Natural killer cell treated with Interleukin-12 subunit alpha and Interleukin-12 subunit beta and Interleukin-15 and Interleukin-18, amount 100 ng/mL, for 72 hours (primary cell): ENCODE results near the gene FGFR3. TPM values are rescaled to one million over a fixed set of nuclear protein-coding genes. Genes with fewer than 3 reads are reported as not detected.

ENCODE experiments used
- ATAC-seq, 2 donors: fragments of 150-1000 bp; cut with Tn5 transposase in 1 of 2; sonication (Bioruptor Pico), chemical (Tn5 transposase) in 1 of 2; 2 replicates each; pipeline ENCODE4 v1.10.0; 2021
- DNase-seq: peaks from one replicate; pipeline ENCODE4 v3.0.0; 2022; ENCODE audit warnings: low spot score
- H3K27ac Mint-ChIP-seq, 2 donors: 1 replicate in 1 of 2; 2 replicates in 1 of 2; pipeline ENCODE4 v1.8.0; 2022; ENCODE audit warnings: mixed read lengths in 2 of 2, mild to moderate bottlenecking in 1 of 2, moderate library complexity in 1 of 2
- H3K27me3 Mint-ChIP-seq, 2 donors: 1 replicate in 1 of 2; 2 replicates in 1 of 2; pipeline ENCODE4 v1.8.0; 2022; ENCODE audit warnings: mixed read lengths in 2 of 2
- H3K36me3 Mint-ChIP-seq: one replicate; pipeline ENCODE4 v1.8.0; 2022; ENCODE audit warnings: mixed read lengths
- H3K4me1 Mint-ChIP-seq, 2 donors: 1 replicate in 1 of 2; 2 replicates in 1 of 2; pipeline ENCODE4 v1.8.0; 2022; ENCODE audit warnings: low read depth in 2 of 2, mixed read lengths in 2 of 2, mild to moderate bottlenecking in 1 of 2
- H3K4me3 Mint-ChIP-seq: one replicate; pipeline ENCODE4 v1.8.0; 2022; ENCODE audit warnings: mixed read lengths
- H3K9me3 Mint-ChIP-seq: 2 replicates; pipeline ENCODE4 v1.8.0; 2022; ENCODE audit warnings: mixed read lengths
- total RNA-seq, 2 donors: library from RNA; stranded (reverse); gene quantifications; one replicate each; pipeline ENCODE4 v1.2.3, GENCODE V29; 2022

The FGFR3 gene
- total RNA-seq, 2 donors from 2014 or later: not detected

GRCh38 chr4:1759818-1760223, 33.3 kb upstream of the FGFR3 start:
- no peak for DNase-seq
- Mint-ChIP-seq H3K27ac (no peak overlapping the region), H3K27me3 (peaks cover 0 to 5% of the 10 kb centered on the region in 2 donors), H3K36me3 (no peaks in the 10 kb centered on the region), H3K4me3 (no peak overlapping the region), H3K4me1 (no peaks in the 10 kb centered on the region), H3K9me3 (no peaks in the 10 kb centered on the region)
- ATAC-seq: no peak

- Mint-ChIP-seq H3K9me3 (no peaks in the 10 kb centered on the region), H3K27ac (no peak overlapping the region), H3K36me3 (no peaks in the 10 kb centered on the region), H3K4me1 (no peaks in the 10 kb centered on the region), H3K27me3 (peaks cover 4 to 5% of the 10 kb centered on the region in 2 donors), H3K4me3 (no peak overlapping the region)
- ATAC-seq (no peak), DNase-seq (no peak)
Measured at GRCh38 chr4:1760521-1761071, 32.5 kb upstream of the FGFR3 start.

GRCh38 chr4:1761130-1761689, 31.9 kb upstream of the FGFR3 start:
- no peaks in the 10 kb centered on the region for H3K36me3 Mint-ChIP-seq
- no peaks in the 10 kb centered on the region for H3K9me3 Mint-ChIP-seq
- H3K27me3 Mint-ChIP-seq: peaks cover 5% of the 10 kb centered on the region in 2 donors
- no peak overlapping the region for H3K4me3 Mint-ChIP-seq
- no peak for DNase-seq
- ATAC-seq: no peak
- H3K4me1 Mint-ChIP-seq: no peaks in the 10 kb centered on the region
- H3K27ac Mint-ChIP-seq: no peak overlapping the region

- Mint-ChIP-seq H3K4me3 (no peak overlapping the region), H3K27me3 (peaks cover 5% of the 10 kb centered on the region in 2 donors), H3K4me1 (no peaks in the 10 kb centered on the region), H3K9me3 (no peaks in the 10 kb centered on the region), H3K36me3 (no peaks in the 10 kb centered on the region), H3K27ac (no peak overlapping the region)
- DNase-seq (no peak), ATAC-seq (no peak)
Measured at GRCh38 chr4:1762264-1763010, 30.7 kb upstream of the FGFR3 start.

GRCh38 chr4:1763070-1763549, 30.0 kb upstream of the FGFR3 start:
- Mint-ChIP-seq H3K27me3 (peaks cover 5 to 8% of the 10 kb centered on the region in 2 donors), H3K9me3 (no peaks in the 10 kb centered on the region), H3K4me1 (no peaks in the 10 kb centered on the region), H3K36me3 (no peaks in the 10 kb centered on the region), H3K4me3 (no peak overlapping the region), H3K27ac (no peak overlapping the region)
- no peak for DNase-seq
- no peak for ATAC-seq

GRCh38 chr4:1763550-1764080, 29.5 kb upstream of the FGFR3 start:
- no peak overlapping the region for H3K27ac Mint-ChIP-seq
- peaks cover 0 to 2% of the 10 kb centered on the region in 2 donors for H3K4me1 Mint-ChIP-seq
- H3K9me3 Mint-ChIP-seq: no peaks in the 10 kb centered on the region
- H3K27me3 Mint-ChIP-seq: peaks cover 5 to 10% of the 10 kb centered on the region in 2 donors
- DNase-seq (no peak), ATAC-seq (no peak)
- no peak overlapping the region for H3K4me3 Mint-ChIP-seq
- no peaks in the 10 kb centered on the region for H3K36me3 Mint-ChIP-seq

DNA sequence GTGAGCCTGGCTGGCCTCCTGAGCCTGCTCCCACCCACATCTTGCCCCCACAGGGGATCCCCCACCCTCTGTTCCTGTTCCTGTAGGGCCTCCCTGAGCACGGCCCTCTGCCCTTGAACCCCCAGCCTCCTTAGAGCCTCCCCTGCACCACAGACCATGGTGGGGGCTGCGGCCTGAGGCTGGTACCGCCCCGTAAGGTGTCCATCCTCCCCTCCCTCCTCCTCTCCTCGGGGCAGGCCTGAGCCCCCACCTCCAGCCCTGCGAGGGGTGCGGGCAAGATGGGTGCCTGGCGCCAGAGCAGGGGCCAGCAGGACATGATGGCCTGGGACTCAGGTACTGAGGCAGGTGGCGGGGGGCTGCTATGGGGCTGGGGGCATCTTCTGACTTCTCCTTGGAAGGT, 28.4 kb upstream of the FGFR3 start:
- Mint-ChIP-seq H3K27me3 (peaks cover 5 to 12% of the 10 kb centered on the region in 2 donors), H3K4me3 (no peak overlapping the region), H3K36me3 (no peaks in the 10 kb centered on the region), H3K4me1 (peaks cover 0 to 2% of the 10 kb centered on the region in 2 donors), H3K27ac (no peak overlapping the region), H3K9me3 (no peaks in the 10 kb centered on the region)
- ATAC-seq (no peak), DNase-seq (no peak)

- no peak overlapping the region for H3K4me3 Mint-ChIP-seq
- H3K4me1 Mint-ChIP-seq: peaks cover 0 to 2% of the 10 kb centered on the region in 2 donors
- DNase-seq: no peak
- no peak for ATAC-seq
- H3K27me3 Mint-ChIP-seq: peaks cover 5 to 12% of the 10 kb centered on the region in 2 donors
- H3K36me3 Mint-ChIP-seq: no peaks in the 10 kb centered on the region
- H3K27ac Mint-ChIP-seq: no peak overlapping the region
- no peaks in the 10 kb centered on the region for H3K9me3 Mint-ChIP-seq
Measured at GRCh38 chr4:1765409-1766072, 27.6 kb upstream of the FGFR3 start.

GRCh38 chr4:1766106-1767060, 26.7 kb upstream of the FGFR3 start:
- H3K27me3 Mint-ChIP-seq: peaks cover 5 to 12% of the 10 kb centered on the region in 2 donors

GRCh38 chr4:1767061-1767769, 25.9 kb upstream of the FGFR3 start:
- H3K4me1 Mint-ChIP-seq: peaks cover 0 to 2% of the 10 kb centered on the region in 2 donors
- no peaks in the 10 kb centered on the region for H3K36me3 Mint-ChIP-seq
- no peak overlapping the region for H3K27ac Mint-ChIP-seq
- peaks cover 5 to 12% of the 10 kb centered on the region in 2 donors for H3K27me3 Mint-ChIP-seq
- DNase-seq (no peak), ATAC-seq (no peak)
- H3K9me3 Mint-ChIP-seq: no peaks in the 10 kb centered on the region
- H3K4me3 Mint-ChIP-seq: no peak overlapping the region

More at GRCh38 chr4:1766106-1767060, 26.7 kb upstream of the FGFR3 start:
- no peak for ATAC-seq
- Mint-ChIP-seq H3K36me3 (no peaks in the 10 kb centered on the region), H3K9me3 (no peaks in the 10 kb centered on the region), H3K27ac (no peak overlapping the region), H3K4me3 (no peak overlapping the region), H3K4me1 (peaks cover 0 to 2% of the 10 kb centered on the region in 2 donors)
- DNase-seq: no peak

GRCh38 chr4:1767770-1768366, 25.2 kb upstream of the FGFR3 start:
- DNase-seq: no peak
- no peaks in the 10 kb centered on the region for H3K9me3 Mint-ChIP-seq
- peaks cover 0 to 2% of the 10 kb centered on the region in 2 donors for H3K4me1 Mint-ChIP-seq
- peaks cover 5 to 10% of the 10 kb centered on the region in 2 donors for H3K27me3 Mint-ChIP-seq
- H3K36me3 Mint-ChIP-seq: no peaks in the 10 kb centered on the region
- no peak overlapping the region for H3K27ac Mint-ChIP-seq
- no peak for ATAC-seq
- no peak overlapping the region for H3K4me3 Mint-ChIP-seq

- H3K27me3 Mint-ChIP-seq: peaks cover 5 to 10% of the 10 kb centered on the region in 2 donors
- DNase-seq: no peak
- no peaks in the 10 kb centered on the region for H3K9me3 Mint-ChIP-seq
- no peak overlapping the region for H3K27ac Mint-ChIP-seq
- H3K36me3 Mint-ChIP-seq: no peaks in the 10 kb centered on the region
- H3K4me1 Mint-ChIP-seq: peaks cover 0 to 2% of the 10 kb centered on the region in 2 donors
- ATAC-seq: no peak
- H3K4me3 Mint-ChIP-seq: peak overlapping the region; percentile 27
Measured at GRCh38 chr4:1768367-1769034, 24.6 kb upstream of the FGFR3 start.
